GM18498 (cell line): ENCODE results near the gene TMEFF1.
A peak's percentile ranks its signal among the peaks of the same experiment; 100 is the strongest.

Experiments
- ATAC-seq: cut with Tn5 transposase; IDR thresholded peaks from one replicate; pipeline ENCODE4 v1.9.1; 2021; ENCODE audit warnings: mild to moderate bottlenecking, moderate library complexity; ENCODE audit not compliant: unreplicated experiment

Gene TMEFF1

GRCh38 chr9:100447041-100447440 is 25.9 kb upstream of the TMEFF1 start:
- no peak for ATAC-seq

GRCh38 chr9:100448266-100448665 is 24.7 kb upstream of the TMEFF1 start:
- ATAC-seq, result no peak

GRCh38 chr9:100449420-100449819 is 23.5 kb upstream of the TMEFF1 start:
- ATAC-seq, result peak; percentile 91

- ATAC-seq, result no peak
Observed at GRCh38 chr9:100452894-100453293, 20.1 kb upstream of the TMEFF1 start.

GRCh38 chr9:100455470-100455869 is 17.5 kb upstream of the TMEFF1 start:
- no peak for ATAC-seq

GRCh38 chr9:100457517-100457916 is 15.4 kb upstream of the TMEFF1 start:
- no peak for ATAC-seq

- no peak for ATAC-seq
Observed at GRCh38 chr9:100459963-100460362, 13.0 kb upstream of the TMEFF1 start.

GRCh38 chr9:100465274-100465673 is 7.7 kb upstream of the TMEFF1 start:
- no peak for ATAC-seq

GRCh38 chr9:100465761-100466160 is 7.2 kb upstream of the TMEFF1 start:
- ATAC-seq, result no peak

GRCh38 chr9:100466171-100466828 is 6.6 kb upstream of the TMEFF1 start:
- ATAC-seq, result no peak

GRCh38 chr9:100466829-100467221 is 6.1 kb upstream of the TMEFF1 start:
- no peak for ATAC-seq

- ATAC-seq, result no peak
Observed at GRCh38 chr9:100468041-100468440, 4.9 kb upstream of the TMEFF1 start.

- no peak for ATAC-seq
Observed at GRCh38 chr9:100472268-100472667, 681 bp upstream of the TMEFF1 start.

GRCh38 chr9:100473276-100474081 is 530 bp downstream of the TMEFF1 start:
- ATAC-seq, result peak; percentile 66

GRCh38 chr9:100474082-100474923 is 1.4 kb downstream of the TMEFF1 start:
- no peak for ATAC-seq

GRCh38 chr9:100474924-100475276 is 2.0 kb downstream of the TMEFF1 start:
- no peak for ATAC-seq

GRCh38 chr9:100477241-100477640 is 4.3 kb downstream of the TMEFF1 start:
- ATAC-seq, result no peak

GRCh38 chr9:100478192-100478591 is 5.2 kb downstream of the TMEFF1 start:
- no peak for ATAC-seq

GRCh38 chr9:100479820-100480219 is 6.9 kb downstream of the TMEFF1 start:
- no peak for ATAC-seq

- ATAC-seq, result no peak
Observed at GRCh38 chr9:100485196-100485595, 12.2 kb downstream of the TMEFF1 start.

- ATAC-seq, result no peak
Observed at GRCh38 chr9:100486479-100487176, 13.7 kb downstream of the TMEFF1 start.
